ENCODE measurements around the gene DLGAP1. TPM values are rescaled to one million over a fixed set of nuclear protein-coding genes. Genes with fewer than 3 reads are reported as not detected.
A peak's percentile ranks its signal among the peaks of the same experiment; 100 is the strongest.

Gene DLGAP1
- total RNA-seq, 1 experiment from 2014 or later: 23.2 TPM

DNA sequence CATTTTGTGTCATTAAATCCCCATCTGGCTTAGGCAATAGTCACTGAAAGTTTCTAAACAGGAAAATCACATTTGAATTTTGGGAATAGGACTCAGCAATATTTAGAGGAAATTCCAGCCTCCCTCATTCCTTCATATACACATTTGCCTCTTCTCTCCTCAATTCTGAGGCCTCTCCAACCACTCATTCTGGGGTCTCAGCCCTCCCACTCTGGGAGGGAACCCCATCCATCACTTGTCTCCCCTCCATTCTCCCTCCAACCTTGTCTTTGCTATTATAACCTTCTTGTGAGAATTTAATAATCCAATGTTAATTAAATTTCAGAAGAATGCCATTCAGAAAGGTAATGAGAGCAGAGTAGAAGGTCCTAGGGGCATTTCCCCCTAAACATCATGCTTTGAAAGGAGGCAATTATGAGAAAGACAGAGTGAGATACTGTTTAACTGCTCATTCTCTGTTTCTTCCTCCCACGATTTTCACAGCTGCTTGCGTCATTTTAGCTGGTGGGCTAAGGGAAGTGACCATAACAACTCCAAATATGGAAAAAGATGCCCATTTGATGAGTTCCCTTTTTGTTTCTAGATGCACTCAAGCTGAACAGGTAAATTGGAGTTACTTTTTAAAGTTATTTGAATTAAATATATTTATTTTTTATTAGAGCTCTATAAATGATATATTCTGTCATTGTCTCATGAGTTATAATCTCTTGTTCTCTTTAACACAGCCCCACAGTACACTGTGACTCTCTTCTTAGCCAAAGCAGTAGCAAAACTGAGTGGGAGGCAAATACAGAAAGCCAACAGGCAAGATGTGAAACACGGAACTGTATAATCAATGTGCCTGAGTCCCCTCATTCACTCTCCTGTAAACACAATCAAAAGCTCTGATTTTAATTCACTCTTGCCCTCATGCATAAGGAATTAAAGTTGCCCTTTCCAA is 135.1 kb downstream of the DLGAP1 start:
- Histone ChIP-seq H2AK5ac (ENCODE audit: insufficient read length, low read length) (no peak overlapping the region), H3K23me2 (ENCODE audit: insufficient read length, low read depth, low read length, poor library complexity, severe bottlenecking) (no peaks in the 10 kb centered on the region), H3K18ac (ENCODE audit: insufficient read length, low read depth, low read length) (no peak overlapping the region), H3K23ac (ENCODE audit: insufficient read length, low read depth, low read length) (no peak overlapping the region), H3K4ac (ENCODE audit: low read depth, low read length) (no peak overlapping the region), H3K27me3 (ENCODE audit: insufficient read depth, low read length) (no peaks in the 10 kb centered on the region), H4K5ac (ENCODE audit: insufficient read length, low read depth, low read length) (no peak overlapping the region), H4K20me1 (ENCODE audit: control insufficient read depth, insufficient read depth, insufficient read length) (no peaks in the 10 kb centered on the region), H4K8ac (replicated peaks; ENCODE audit: insufficient read length, low read depth, low read length) (no peak overlapping the region), H3K9ac (ENCODE audit: extremely low read depth, insufficient read length, low read length) (no peak overlapping the region), H3K9me3 (ENCODE audit: control insufficient read depth, low read depth, low read length) (no peaks in the 10 kb centered on the region), H3K79me1 (ENCODE audit: insufficient read depth, low read depth, low read length, poor library complexity, severe bottlenecking) (peaks cover 9% of the 10 kb centered on the region), H3K27ac (ENCODE audit: insufficient read length, low read depth, low read length) (no peak overlapping the region), H4K91ac (ENCODE audit: insufficient read length, low read depth, low read length) (no peak overlapping the region), H2BK5ac (ENCODE audit: insufficient read length, low read length) (no peak overlapping the region), H2BK12ac (ENCODE audit: insufficient read length, low read depth, low read length) (no peak overlapping the region), H2AFZ (ENCODE audit: low read length) (no peak overlapping the region), H3K4me2 (ENCODE audit: insufficient read depth, insufficient read length, low read length) (no peak overlapping the region), H3T11ph (ENCODE audit: low read length) (no peak overlapping the region), H2BK15ac (ENCODE audit: low read depth, low read length) (no peak overlapping the region), H3K4me1 (ENCODE audit: insufficient read depth, low read length) (no peaks in the 10 kb centered on the region), H2BK120ac (ENCODE audit: low read depth, low read length, poor library complexity, severe bottlenecking) (no peak overlapping the region), H3K79me2 (ENCODE audit: insufficient read depth, low read length) (0 out of 2 replicates have a peak, but pooled peaks cover 1% of the 10 kb centered on the region), H3K14ac (ENCODE audit: insufficient read depth, low read length) (no peak overlapping the region), H3K56ac (ENCODE audit: insufficient read length, low read depth, low read length) (no peak overlapping the region), H2BK20ac (ENCODE audit: low read depth, low read length, poor library complexity, severe bottlenecking) (no peak overlapping the region)
- Mint-ChIP-seq H3K27me3 (ENCODE audit: low read depth) (no peaks in the 10 kb centered on the region), H3K9me3 (no peaks in the 10 kb centered on the region; a peak in 1 of 5 replicates), H3K36me3 (ENCODE audit: insufficient read depth in 1 of 3, low read depth in 3 of 3) (peaks cover 0 to 6% (median 0%) of the 10 kb centered on the region in 3 experiments; a peak in 3 of 7 replicates), H3K4me1 (peaks cover 20 to 21% of the 10 kb centered on the region in 2 experiments), H3K4me3 (no peak overlapping the region), H3K27ac (peak overlapping the region in 2 of 3 experiments; percentile 5 to 66; a peak in 1 of 7 replicates)
- no peak for DNase-seq
- no CpG with 5 or more reads among the region's 3 CpGs for WGBS (ENCODE audit: extremely low coverage, insufficient read length, low lambda C conversion rate)
- TF ChIP-seq, protein P1, sequence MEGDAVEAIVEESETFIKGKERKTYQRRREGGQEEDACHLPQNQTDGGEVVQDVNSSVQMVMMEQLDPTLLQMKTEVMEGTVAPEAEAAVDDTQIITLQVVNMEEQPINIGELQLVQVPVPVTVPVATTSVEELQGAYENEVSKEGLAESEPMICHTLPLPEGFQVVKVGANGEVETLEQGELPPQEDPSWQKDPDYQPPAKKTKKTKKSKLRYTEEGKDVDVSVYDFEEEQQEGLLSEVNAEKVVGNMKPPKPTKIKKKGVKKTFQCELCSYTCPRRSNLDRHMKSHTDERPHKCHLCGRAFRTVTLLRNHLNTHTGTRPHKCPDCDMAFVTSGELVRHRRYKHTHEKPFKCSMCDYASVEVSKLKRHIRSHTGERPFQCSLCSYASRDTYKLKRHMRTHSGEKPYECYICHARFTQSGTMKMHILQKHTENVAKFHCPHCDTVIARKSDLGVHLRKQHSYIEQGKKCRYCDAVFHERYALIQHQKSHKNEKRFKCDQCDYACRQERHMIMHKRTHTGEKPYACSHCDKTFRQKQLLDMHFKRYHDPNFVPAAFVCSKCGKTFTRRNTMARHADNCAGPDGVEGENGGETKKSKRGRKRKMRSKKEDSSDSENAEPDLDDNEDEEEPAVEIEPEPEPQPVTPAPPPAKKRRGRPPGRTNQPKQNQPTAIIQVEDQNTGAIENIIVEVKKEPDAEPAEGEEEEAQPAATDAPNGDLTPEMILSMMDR (conservative IDR thresholded peaks at IDR 0.05): no peak
